Epithelial cell of esophagus (primary cell): Measurements from ENCODE around the gene ALOX5AP.
A peak's percentile ranks its signal among the peaks of the same experiment; 100 is the strongest.

Source experiments
- DNase-seq: peaks from one replicate; pipeline ENCODE4 v3.0.0; 2010; ENCODE audit warnings: low read depth
- H3K4me3 ChIP-seq: 2 replicates; pipeline ENCODE4 v1.5.1; 2011; ENCODE audit warnings: mild to moderate bottlenecking, low read length, control low read depth
- CTCF ChIP-seq: IDR thresholded peaks from 2 replicates; pipeline ENCODE4 v1.5.1; 2011; ENCODE audit warnings: low read depth, mild to moderate bottlenecking, low read length, control low read depth, inconsistent platforms; ENCODE audit not compliant: insufficient read depth; ENCODE audit errors: missing control alignments

ALOX5AP gene

DNA sequence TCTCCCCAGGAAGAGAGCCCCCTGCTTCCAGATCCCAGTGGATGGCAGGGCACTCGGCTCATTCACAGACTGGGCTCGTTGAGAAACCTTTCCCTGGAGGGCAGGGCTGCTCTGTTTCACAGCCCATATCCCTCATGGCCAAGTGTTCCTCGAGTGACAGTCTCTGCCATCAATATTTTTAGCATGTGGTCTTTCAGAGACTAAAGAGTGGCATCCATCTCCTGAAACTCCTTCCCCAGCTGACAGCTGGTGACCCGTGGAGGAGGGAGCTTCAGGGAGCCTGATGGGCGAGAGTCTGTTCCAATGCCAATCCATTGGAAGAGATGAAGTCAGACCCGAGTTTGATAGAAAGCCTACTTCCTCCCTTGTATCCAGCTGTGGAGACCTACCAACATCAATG, 30.7 kb upstream of the ALOX5AP start:
- H3K4me3 ChIP-seq: no peak overlapping the region
- TF ChIP-seq CTCF: no peak
- no peak for DNase-seq

GRCh38 chr13:30705680-30706079, 29.7 kb upstream of the ALOX5AP start:
- no peak overlapping the region for H3K4me3 ChIP-seq
- peak; percentile 84 for DNase-seq
- no peak for TF ChIP-seq CTCF

GRCh38 chr13:30708541-30708940, 26.8 kb upstream of the ALOX5AP start:
- H3K4me3 ChIP-seq: no peak overlapping the region
- peak; percentile 39 for DNase-seq
- no peak for TF ChIP-seq CTCF

GRCh38 chr13:30710442-30710841, 24.9 kb upstream of the ALOX5AP start:
- no peak overlapping the region for H3K4me3 ChIP-seq
- no peak for DNase-seq
- TF ChIP-seq CTCF: no peak

- H3K4me3 ChIP-seq: no peak overlapping the region
- DNase-seq: peak; percentile 88
- TF ChIP-seq CTCF: no peak
Observed at GRCh38 chr13:30711375-30711774, 24.0 kb upstream of the ALOX5AP start.

GRCh38 chr13:30711837-30712236, 23.5 kb upstream of the ALOX5AP start:
- no peak overlapping the region for H3K4me3 ChIP-seq
- DNase-seq: no peak
- no peak for TF ChIP-seq CTCF
